HEK293 (cell line): ENCODE measurements around the gene NID2.

Experiments used
- GLIS1 ChIP-seq: fragments of 450-650 bp; formaldehyde crosslinking; IDR thresholded peaks from 2 replicates; pipeline ENCODE4 v1.5.1; 2016; ENCODE audit warnings: missing biosample characterization, missing genetic modification characterization
- SETDB1 ChIP-seq: IDR thresholded peaks from one replicate; pipeline ENCODE4 v1.6.1; 2017; ENCODE audit warnings: mild to moderate bottlenecking, low read length, moderate library complexity, mixed read lengths; ENCODE audit not compliant: insufficient read length
- WT1 ChIP-seq: fragments of 450-650 bp; formaldehyde crosslinking; IDR thresholded peaks from 2 replicates; pipeline ENCODE4 v1.5.1; 2016; ENCODE audit warnings: missing biosample characterization, missing genetic modification characterization
- ZFP41 ChIP-seq: fragments of 450-650 bp; formaldehyde crosslinking; IDR thresholded peaks from 2 replicates; pipeline ENCODE4 v1.5.1; 2016; ENCODE audit warnings: missing biosample characterization, missing genetic modification characterization, borderline replicate concordance
- ZNF138 ChIP-seq: fragments of 450-650 bp; formaldehyde crosslinking; IDR thresholded peaks from 2 replicates; pipeline ENCODE4 v1.5.1; 2016; ENCODE audit warnings: missing biosample characterization, missing genetic modification characterization, borderline replicate concordance
- ZNF311 ChIP-seq: fragments of 450-650 bp; formaldehyde crosslinking; IDR thresholded peaks from 2 replicates; pipeline ENCODE4 v1.5.1; 2017; ENCODE audit warnings: missing biosample characterization, missing genetic modification characterization, borderline replicate concordance
- ZNF354C ChIP-seq: fragments of 450-650 bp; formaldehyde crosslinking; IDR thresholded peaks from 2 replicates; pipeline ENCODE4 v1.5.1; 2016; ENCODE audit warnings: missing biosample characterization, missing genetic modification characterization, low read depth, borderline replicate concordance
- ZNF423 ChIP-seq: fragments of 450-650 bp; formaldehyde crosslinking; IDR thresholded peaks from 2 replicates; pipeline ENCODE4 v1.5.1; 2016; ENCODE audit warnings: missing biosample characterization, missing genetic modification characterization
- ZNF544 ChIP-seq: fragments of 450-650 bp; formaldehyde crosslinking; IDR thresholded peaks from 2 replicates; pipeline ENCODE4 v1.5.0; 2017; ENCODE audit warnings: missing biosample characterization, missing genetic modification characterization
- ZNF830 ChIP-seq: fragments of 450-650 bp; IDR thresholded peaks from 2 replicates; pipeline ENCODE4 v1.5.0; 2018; ENCODE audit warnings: missing biosample characterization, missing genetic modification characterization, low read depth, mild to moderate bottlenecking, moderate library complexity
- TF ChIP-seq, protein P1 (sequence below): fragments of 450-650 bp; formaldehyde crosslinking; IDR thresholded peaks from 2 replicates; pipeline ENCODE4 v1.5.1; 2016; ENCODE audit warnings: missing biosample characterization, missing genetic modification characterization
- TF ChIP-seq, protein P2 (sequence below): fragments of 450-650 bp; formaldehyde crosslinking; IDR thresholded peaks from 2 replicates; pipeline ENCODE4 v1.5.1; 2016; ENCODE audit warnings: missing biosample characterization, missing genetic modification characterization
- TF ChIP-seq, protein P3 (sequence below): sonication (generic); formaldehyde crosslinking; IDR thresholded peaks from 2 replicates; pipeline ENCODE4 v1.8.1; 2022; ENCODE audit warnings: mild to moderate bottlenecking, moderate library complexity, missing genetic modification reagents

DNA sequence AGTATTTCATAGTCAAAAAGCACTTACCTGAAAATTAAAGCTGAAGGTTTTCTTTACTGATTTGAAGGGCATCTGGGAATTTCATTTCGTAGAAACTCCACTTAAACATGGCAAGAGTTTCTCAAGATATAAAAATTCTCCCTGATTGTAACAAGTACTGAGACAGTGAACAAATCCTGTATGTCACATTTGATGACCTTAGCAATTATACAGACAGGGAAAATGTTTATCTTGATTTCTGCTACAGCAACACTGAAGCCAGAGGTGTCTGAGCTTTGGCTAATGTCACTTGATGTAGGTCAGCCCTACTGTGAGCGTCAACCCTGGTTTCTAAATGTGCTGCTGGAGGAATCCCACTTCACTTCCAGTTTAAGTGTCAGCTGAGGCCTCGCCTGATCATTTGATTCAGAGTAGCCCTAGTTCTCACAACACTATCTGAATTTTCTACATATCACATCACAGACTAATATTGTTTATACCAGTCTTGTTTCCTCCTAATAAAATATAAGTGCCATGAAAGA is 58.6 kb downstream of the NID2 start:
- TF ChIP-seq, protein P1, sequence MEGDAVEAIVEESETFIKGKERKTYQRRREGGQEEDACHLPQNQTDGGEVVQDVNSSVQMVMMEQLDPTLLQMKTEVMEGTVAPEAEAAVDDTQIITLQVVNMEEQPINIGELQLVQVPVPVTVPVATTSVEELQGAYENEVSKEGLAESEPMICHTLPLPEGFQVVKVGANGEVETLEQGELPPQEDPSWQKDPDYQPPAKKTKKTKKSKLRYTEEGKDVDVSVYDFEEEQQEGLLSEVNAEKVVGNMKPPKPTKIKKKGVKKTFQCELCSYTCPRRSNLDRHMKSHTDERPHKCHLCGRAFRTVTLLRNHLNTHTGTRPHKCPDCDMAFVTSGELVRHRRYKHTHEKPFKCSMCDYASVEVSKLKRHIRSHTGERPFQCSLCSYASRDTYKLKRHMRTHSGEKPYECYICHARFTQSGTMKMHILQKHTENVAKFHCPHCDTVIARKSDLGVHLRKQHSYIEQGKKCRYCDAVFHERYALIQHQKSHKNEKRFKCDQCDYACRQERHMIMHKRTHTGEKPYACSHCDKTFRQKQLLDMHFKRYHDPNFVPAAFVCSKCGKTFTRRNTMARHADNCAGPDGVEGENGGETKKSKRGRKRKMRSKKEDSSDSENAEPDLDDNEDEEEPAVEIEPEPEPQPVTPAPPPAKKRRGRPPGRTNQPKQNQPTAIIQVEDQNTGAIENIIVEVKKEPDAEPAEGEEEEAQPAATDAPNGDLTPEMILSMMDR: no peak
- TF ChIP-seq SETDB1 (no peak), GLIS1 (tag by site-specific recombination) (no peak), WT1 (tag by site-specific recombination) (no peak), ZNF138 (tag by site-specific recombination) (no peak), ZNF830 (tag by site-specific recombination) (no peak), ZNF544 (tag by site-specific recombination) (no peak), ZFP41 (tag by site-specific recombination) (no peak), ZNF311 (tag by site-specific recombination) (no peak), ZNF354C (no peak), ZNF423 (tag by site-specific recombination) (no peak)
- TF ChIP-seq, protein P2, sequence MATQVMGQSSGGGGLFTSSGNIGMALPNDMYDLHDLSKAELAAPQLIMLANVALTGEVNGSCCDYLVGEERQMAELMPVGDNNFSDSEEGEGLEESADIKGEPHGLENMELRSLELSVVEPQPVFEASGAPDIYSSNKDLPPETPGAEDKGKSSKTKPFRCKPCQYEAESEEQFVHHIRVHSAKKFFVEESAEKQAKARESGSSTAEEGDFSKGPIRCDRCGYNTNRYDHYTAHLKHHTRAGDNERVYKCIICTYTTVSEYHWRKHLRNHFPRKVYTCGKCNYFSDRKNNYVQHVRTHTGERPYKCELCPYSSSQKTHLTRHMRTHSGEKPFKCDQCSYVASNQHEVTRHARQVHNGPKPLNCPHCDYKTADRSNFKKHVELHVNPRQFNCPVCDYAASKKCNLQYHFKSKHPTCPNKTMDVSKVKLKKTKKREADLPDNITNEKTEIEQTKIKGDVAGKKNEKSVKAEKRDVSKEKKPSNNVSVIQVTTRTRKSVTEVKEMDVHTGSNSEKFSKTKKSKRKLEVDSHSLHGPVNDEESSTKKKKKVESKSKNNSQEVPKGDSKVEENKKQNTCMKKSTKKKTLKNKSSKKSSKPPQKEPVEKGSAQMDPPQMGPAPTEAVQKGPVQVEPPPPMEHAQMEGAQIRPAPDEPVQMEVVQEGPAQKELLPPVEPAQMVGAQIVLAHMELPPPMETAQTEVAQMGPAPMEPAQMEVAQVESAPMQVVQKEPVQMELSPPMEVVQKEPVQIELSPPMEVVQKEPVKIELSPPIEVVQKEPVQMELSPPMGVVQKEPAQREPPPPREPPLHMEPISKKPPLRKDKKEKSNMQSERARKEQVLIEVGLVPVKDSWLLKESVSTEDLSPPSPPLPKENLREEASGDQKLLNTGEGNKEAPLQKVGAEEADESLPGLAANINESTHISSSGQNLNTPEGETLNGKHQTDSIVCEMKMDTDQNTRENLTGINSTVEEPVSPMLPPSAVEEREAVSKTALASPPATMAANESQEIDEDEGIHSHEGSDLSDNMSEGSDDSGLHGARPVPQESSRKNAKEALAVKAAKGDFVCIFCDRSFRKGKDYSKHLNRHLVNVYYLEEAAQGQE (tag by site-specific recombination): no peak
- TF ChIP-seq, protein P3, sequence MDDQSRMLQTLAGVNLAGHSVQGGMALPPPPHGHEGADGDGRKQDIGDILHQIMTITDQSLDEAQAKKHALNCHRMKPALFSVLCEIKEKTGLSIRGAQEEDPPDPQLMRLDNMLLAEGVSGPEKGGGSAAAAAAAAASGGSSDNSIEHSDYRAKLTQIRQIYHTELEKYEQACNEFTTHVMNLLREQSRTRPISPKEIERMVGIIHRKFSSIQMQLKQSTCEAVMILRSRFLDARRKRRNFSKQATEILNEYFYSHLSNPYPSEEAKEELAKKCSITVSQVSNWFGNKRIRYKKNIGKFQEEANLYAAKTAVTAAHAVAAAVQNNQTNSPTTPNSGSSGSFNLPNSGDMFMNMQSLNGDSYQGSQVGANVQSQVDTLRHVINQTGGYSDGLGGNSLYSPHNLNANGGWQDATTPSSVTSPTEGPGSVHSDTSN (CRISPR knock-in tag): no peak
